Ovary (tissue), 3 donors: Measurements from ENCODE around the gene TNFAIP8L1.

Experiments
- CTCF ChIP-seq, 3 donors: fragments of 450-650 bp in 2 of 3; fragments of 200-600 bp in 1 of 3; IDR thresholded peaks; one replicate each; pipeline versions ENCODE4 v1.5.1 to v1.8.0; 2016 to 2022; ENCODE audit warnings: antibody characterized with exemption in 3 of 3, mild to moderate bottlenecking in 1 of 3
- EP300 ChIP-seq: sonication (generic); formaldehyde crosslinking; IDR thresholded peaks from one replicate; pipeline ENCODE4 v1.6.1; 2017; ENCODE audit warnings: antibody characterized with exemption
- POLR2A ChIP-seq: fragments of 450-650 bp; IDR thresholded peaks from one replicate; pipeline ENCODE4 v1.6.1; 2017; ENCODE audit warnings: antibody characterized with exemption, mild to moderate bottlenecking, moderate library complexity
- donor health status: DM: no; HTN: no; CAD: no.

- TF ChIP-seq CTCF (IDR thresholded peaks at IDR 0.05) (no peak), POLR2A (no peak), EP300 (no peak)
Measured at GRCh38 chr19:4600893-4601292, 38.4 kb upstream of the TNFAIP8L1 start.
